ENCODE measurements around the gene ARHGEF1. TPM values are rescaled to one million over a fixed set of nuclear protein-coding genes. Genes with fewer than 3 reads are reported as not detected.

ARHGEF1 gene
- total RNA-seq, result 37.6 and 50.6 TPM in 2 replicates

GRCh38 chr19:41882568-41883462 lies at the start of gene ARHGEF1:
ARHGEF1 (plus strand) TSS chr19:41883184; CDS start chr19:41888083, 4,899 bp downstream.

GRCh38 chr19:41844601-41845000 lies 38.4 kb upstream of the ARHGEF1 start, which contains the start of gene LYPD4:
LYPD4 (minus strand) TSS chr19:41844683; CDS start chr19:41839285, 5,398 bp downstream.

GRCh38 chr19:41845001-41845050 lies 38.2 kb upstream of the ARHGEF1 start, which contains the start of gene DMRTC2:
DMRTC2 (plus strand) TSS chr19:41845042; CDS start chr19:41847429, 2,387 bp downstream.

GRCh38 chr19:41859618-41860418 lies 23.2 kb upstream of the ARHGEF1 start, which contains the start of gene RPS19:
RPS19 (plus strand) TSS chr19:41860255; CDS start chr19:41860775, 520 bp downstream.

GRCh38 chr19:41876847-41877832 lies 5.8 kb upstream of the ARHGEF1 start, which contains the start of gene CD79A:
CD79A (plus strand) TSS chr19:41877279; CDS start chr19:41877305, 26 bp downstream.

GRCh38 chr19:41928221-41928683 lies 45.3 kb downstream of the ARHGEF1 start, which contains the start of gene ERFL:
ERFL (minus strand) TSS chr19:41928449; CDS start chr19:41912919, 15,530 bp downstream.

Other genes starting within 250 kb of the ARHGEF1 start
- gene CEACAM7, start 194.9 kb upstream of the ARHGEF1 start, total RNA-seq, result not detected in 2 replicates
- gene CEACAM5, start 174.6 kb upstream of the ARHGEF1 start, total RNA-seq, result not detected in 2 replicates
- gene CEACAM6, start 127.7 kb upstream of the ARHGEF1 start, total RNA-seq, result not detected in 2 replicates
- gene CEACAM3, start 86.6 kb upstream of the ARHGEF1 start, total RNA-seq, result not detected in 2 replicates
- gene LYPD4, start 38.5 kb upstream of the ARHGEF1 start, total RNA-seq, result not detected in 2 replicates
- not detected in 2 replicates for gene DMRTC2, start 38.1 kb upstream of the ARHGEF1 start, total RNA-seq
- 935 and 1,538 TPM in 2 replicates for gene RPS19, start 22.9 kb upstream of the ARHGEF1 start, total RNA-seq
- not detected in 2 replicates for gene CD79A, start 5.9 kb upstream of the ARHGEF1 start, total RNA-seq
- 0.06 TPM in 1 of 2 replicates, not detected in the other for gene ERFL, start 45.3 kb downstream of the ARHGEF1 start, total RNA-seq
- gene RABAC1, start 76.1 kb downstream of the ARHGEF1 start, total RNA-seq, result 246 and 282 TPM in 2 replicates
- gene ATP1A3, start 111.0 kb downstream of the ARHGEF1 start, total RNA-seq, result 0.05 TPM in 1 of 2 replicates, not detected in the other
- gene GRIK5, start 187.0 kb downstream of the ARHGEF1 start, total RNA-seq, result not detected in 2 replicates
- gene ZNF574, start 193.0 kb downstream of the ARHGEF1 start, total RNA-seq, result 14.9 and 15.5 TPM in 2 replicates
- not detected in 2 replicates for gene POU2F2, start 249.3 kb downstream of the ARHGEF1 start, total RNA-seq